ENCODE results near the gene C3orf33. TPM values are rescaled to one million over a fixed set of nuclear protein-coding genes. Genes with fewer than 3 reads are reported as not detected.

C3orf33 gene
- total and polyA plus RNA-seq, 2 of the 13 experiments (the other 11 are each of a cell fraction or from before 2014, with no cell fraction given) = 9.2 to 12.6 TPM

DNA sequence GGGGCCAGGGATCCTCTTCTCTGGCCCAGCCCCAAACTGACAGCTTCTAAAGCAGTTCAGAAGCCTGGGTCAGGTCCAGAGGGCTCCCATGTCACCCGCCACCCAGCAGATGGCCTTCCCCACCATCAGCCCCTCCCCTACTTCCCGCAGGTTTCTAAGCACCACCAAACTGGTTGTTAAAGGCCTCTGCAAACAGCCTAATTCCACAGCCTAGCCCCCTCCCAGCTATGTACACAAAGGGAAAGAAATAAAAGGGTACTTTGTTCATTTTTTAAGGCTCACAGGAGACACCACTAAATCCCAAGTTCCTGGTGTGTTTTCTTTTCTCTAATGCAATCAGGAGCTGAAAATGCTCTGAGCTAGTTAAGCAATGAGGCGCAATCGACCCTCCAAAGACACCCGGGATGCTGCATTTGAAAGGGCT is 91.8 kb downstream of the C3orf33 start (continued):
- TF ChIP-seq NFIC (IDR thresholded peaks at IDR 0.05; ENCODE audit: low read length) = peak; percentile 58; the same call in 1 of the 2 replicates
- TF ChIP-seq KLF11 (CRISPR knock-in tag; IDR thresholded peaks at IDR 0.05) = peak; percentile 20; the same call in 1 of the 2 replicates
- no peak for TF ChIP-seq ZNF747 (CRISPR knock-in tag; IDR thresholded peaks at IDR 0.05; ENCODE audit: borderline replicate concordance)
- TF ChIP-seq, protein P1, sequence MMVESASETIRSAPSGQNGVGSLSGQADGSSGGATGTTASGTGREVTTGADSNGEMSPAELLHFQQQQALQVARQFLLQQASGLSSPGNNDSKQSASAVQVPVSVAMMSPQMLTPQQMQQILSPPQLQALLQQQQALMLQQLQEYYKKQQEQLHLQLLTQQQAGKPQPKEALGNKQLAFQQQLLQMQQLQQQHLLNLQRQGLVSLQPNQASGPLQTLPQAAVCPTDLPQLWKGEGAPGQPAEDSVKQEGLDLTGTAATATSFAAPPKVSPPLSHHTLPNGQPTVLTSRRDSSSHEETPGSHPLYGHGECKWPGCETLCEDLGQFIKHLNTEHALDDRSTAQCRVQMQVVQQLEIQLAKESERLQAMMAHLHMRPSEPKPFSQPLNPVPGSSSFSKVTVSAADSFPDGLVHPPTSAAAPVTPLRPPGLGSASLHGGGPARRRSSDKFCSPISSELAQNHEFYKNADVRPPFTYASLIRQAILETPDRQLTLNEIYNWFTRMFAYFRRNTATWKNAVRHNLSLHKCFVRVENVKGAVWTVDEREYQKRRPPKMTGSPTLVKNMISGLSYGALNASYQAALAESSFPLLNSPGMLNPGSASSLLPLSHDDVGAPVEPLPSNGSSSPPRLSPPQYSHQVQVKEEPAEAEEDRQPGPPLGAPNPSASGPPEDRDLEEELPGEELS (CRISPR knock-in tag; IDR thresholded peaks at IDR 0.05) = peak; percentile 81
- TF ChIP-seq, protein P2, sequence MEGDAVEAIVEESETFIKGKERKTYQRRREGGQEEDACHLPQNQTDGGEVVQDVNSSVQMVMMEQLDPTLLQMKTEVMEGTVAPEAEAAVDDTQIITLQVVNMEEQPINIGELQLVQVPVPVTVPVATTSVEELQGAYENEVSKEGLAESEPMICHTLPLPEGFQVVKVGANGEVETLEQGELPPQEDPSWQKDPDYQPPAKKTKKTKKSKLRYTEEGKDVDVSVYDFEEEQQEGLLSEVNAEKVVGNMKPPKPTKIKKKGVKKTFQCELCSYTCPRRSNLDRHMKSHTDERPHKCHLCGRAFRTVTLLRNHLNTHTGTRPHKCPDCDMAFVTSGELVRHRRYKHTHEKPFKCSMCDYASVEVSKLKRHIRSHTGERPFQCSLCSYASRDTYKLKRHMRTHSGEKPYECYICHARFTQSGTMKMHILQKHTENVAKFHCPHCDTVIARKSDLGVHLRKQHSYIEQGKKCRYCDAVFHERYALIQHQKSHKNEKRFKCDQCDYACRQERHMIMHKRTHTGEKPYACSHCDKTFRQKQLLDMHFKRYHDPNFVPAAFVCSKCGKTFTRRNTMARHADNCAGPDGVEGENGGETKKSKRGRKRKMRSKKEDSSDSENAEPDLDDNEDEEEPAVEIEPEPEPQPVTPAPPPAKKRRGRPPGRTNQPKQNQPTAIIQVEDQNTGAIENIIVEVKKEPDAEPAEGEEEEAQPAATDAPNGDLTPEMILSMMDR (CRISPR knock-in tag; IDR thresholded peaks at IDR 0.05) = peak; percentile 59
- TF ChIP-seq FOXA1 (IDR thresholded peaks at IDR 0.05) = no peak
- peak; percentile 89 for TF ChIP-seq FOXA1 (CRISPR knock-in tag; IDR thresholded peaks at IDR 0.05)
- no peak for TF ChIP-seq ZNF567 (CRISPR knock-in tag; IDR thresholded peaks at IDR 0.05; ENCODE audit: borderline replicate concordance)
- peak; percentile 18 for TF ChIP-seq YY1 (IDR thresholded peaks at IDR 0.05; ENCODE audit: insufficient read depth, insufficient replicate concordance, low read depth, low read length)
- TF ChIP-seq GATAD2A (CRISPR knock-in tag; IDR thresholded peaks at IDR 0.05) = peak; percentile 76
- TF ChIP-seq PPARG (CRISPR knock-in tag; conservative IDR thresholded peaks at IDR 0.05) = 0 out of 2 replicates have a peak, but pooled peaks have one; percentile 24
- TF ChIP-seq IRF2 (CRISPR knock-in tag; IDR thresholded peaks at IDR 0.05) = peak; percentile 34; the same call in 1 of the 2 replicates
- TF ChIP-seq, protein P3, sequence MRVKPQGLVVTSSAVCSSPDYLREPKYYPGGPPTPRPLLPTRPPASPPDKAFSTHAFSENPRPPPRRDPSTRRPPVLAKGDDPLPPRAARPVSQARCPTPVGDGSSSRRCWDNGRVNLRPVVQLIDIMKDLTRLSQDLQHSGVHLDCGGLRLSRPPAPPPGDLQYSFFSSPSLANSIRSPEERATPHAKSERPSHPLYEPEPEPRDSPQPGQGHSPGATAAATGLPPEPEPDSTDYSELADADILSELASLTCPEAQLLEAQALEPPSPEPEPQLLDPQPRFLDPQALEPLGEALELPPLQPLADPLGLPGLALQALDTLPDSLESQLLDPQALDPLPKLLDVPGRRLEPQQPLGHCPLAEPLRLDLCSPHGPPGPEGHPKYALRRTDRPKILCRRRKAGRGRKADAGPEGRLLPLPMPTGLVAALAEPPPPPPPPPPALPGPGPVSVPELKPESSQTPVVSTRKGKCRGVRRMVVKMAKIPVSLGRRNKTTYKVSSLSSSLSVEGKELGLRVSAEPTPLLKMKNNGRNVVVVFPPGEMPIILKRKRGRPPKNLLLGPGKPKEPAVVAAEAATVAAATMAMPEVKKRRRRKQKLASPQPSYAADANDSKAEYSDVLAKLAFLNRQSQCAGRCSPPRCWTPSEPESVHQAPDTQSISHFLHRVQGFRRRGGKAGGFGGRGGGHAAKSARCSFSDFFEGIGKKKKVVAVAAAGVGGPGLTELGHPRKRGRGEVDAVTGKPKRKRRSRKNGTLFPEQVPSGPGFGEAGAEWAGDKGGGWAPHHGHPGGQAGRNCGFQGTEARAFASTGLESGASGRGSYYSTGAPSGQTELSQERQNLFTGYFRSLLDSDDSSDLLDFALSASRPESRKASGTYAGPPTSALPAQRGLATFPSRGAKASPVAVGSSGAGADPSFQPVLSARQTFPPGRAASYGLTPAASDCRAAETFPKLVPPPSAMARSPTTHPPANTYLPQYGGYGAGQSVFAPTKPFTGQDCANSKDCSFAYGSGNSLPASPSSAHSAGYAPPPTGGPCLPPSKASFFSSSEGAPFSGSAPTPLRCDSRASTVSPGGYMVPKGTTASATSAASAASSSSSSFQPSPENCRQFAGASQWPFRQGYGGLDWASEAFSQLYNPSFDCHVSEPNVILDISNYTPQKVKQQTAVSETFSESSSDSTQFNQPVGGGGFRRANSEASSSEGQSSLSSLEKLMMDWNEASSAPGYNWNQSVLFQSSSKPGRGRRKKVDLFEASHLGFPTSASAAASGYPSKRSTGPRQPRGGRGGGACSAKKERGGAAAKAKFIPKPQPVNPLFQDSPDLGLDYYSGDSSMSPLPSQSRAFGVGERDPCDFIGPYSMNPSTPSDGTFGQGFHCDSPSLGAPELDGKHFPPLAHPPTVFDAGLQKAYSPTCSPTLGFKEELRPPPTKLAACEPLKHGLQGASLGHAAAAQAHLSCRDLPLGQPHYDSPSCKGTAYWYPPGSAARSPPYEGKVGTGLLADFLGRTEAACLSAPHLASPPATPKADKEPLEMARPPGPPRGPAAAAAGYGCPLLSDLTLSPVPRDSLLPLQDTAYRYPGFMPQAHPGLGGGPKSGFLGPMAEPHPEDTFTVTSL (CRISPR knock-in tag; IDR thresholded peaks at IDR 0.05; ENCODE audit: borderline replicate concordance) = peak; percentile 68; the same call in 1 of the 2 replicates
- TF ChIP-seq NCOA2 (CRISPR knock-in tag; IDR thresholded peaks at IDR 0.05) = peak; percentile 61
- TF ChIP-seq GFI1 (CRISPR knock-in tag; IDR thresholded peaks at IDR 0.05; ENCODE audit: borderline replicate concordance) = peak; percentile 72; the same call in 1 of the 2 replicates
- TF ChIP-seq HDAC2 (CRISPR knock-in tag; IDR thresholded peaks at IDR 0.05) = peak; percentile 76
- TF ChIP-seq SIX1 (CRISPR knock-in tag; IDR thresholded peaks at IDR 0.05; ENCODE audit: borderline replicate concordance) = peak; percentile 40; the same call in 1 of the 2 replicates
- no peak for TF ChIP-seq SOX6 (IDR thresholded peaks at IDR 0.05)
- TF ChIP-seq SOX6 (CRISPR knock-in tag; IDR thresholded peaks at IDR 0.05) = peak; percentile 81
- TF ChIP-seq ISL2 (CRISPR knock-in tag; IDR thresholded peaks at IDR 0.05) = peak; percentile 68
- TF ChIP-seq STAG1 (CRISPR knock-in tag; IDR thresholded peaks at IDR 0.05) = peak; percentile 31
- TF ChIP-seq, protein P4, sequence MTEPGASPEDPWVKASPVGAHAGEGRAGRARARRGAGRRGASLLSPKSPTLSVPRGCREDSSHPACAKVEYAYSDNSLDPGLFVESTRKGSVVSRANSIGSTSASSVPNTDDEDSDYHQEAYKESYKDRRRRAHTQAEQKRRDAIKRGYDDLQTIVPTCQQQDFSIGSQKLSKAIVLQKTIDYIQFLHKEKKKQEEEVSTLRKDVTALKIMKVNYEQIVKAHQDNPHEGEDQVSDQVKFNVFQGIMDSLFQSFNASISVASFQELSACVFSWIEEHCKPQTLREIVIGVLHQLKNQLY (CRISPR knock-in tag; IDR thresholded peaks at IDR 0.05) = 0 out of 2 replicates have a peak, but pooled peaks have one; percentile 29
- TF ChIP-seq GABPA (IDR thresholded peaks at IDR 0.05; ENCODE audit: low read depth, low read length) = no peak
- TF ChIP-seq GABPA (CRISPR knock-in tag; IDR thresholded peaks at IDR 0.05; ENCODE audit: low read depth) = 0 out of 2 replicates have a peak, but pooled peaks have one; percentile 21

Data from HepG2 (cell line).